ENCODE results near the gene TMEM125. TPM values are rescaled to one million over a fixed set of nuclear protein-coding genes. Genes with fewer than 3 reads are reported as not detected.
A peak's percentile ranks its signal among the peaks of the same experiment; 100 is the strongest.

The TMEM125 gene
- total and polyA plus RNA-seq, 9 of the 15 experiments (the other 6 are each of a cell fraction or from before 2014, with no cell fraction given), result 0.07 to 0.08 TPM; not detected in 7

- TF ChIP-seq ZNF398 (CRISPR knock-in tag; IDR thresholded peaks at IDR 0.05) (no peak), TFE3 (CRISPR knock-in tag; IDR thresholded peaks at IDR 0.05) (no peak), ARID1B (IDR thresholded peaks at IDR 0.05) (peak; percentile 61), U2AF1 (optimal IDR thresholded peaks at IDR 0.05; ENCODE audit: low read depth, low read length) (no peak), TBL1XR1 (IDR thresholded peaks at IDR 0.05; ENCODE audit: low read length in 2 of 2) (no peak), ILK (tag; IDR thresholded peaks at IDR 0.05; ENCODE audit: borderline replicate concordance, low read depth) (no peak), DPF2 (IDR thresholded peaks at IDR 0.05) (peak; percentile 56), MEIS2 (IDR thresholded peaks at IDR 0.05; ENCODE audit: partially characterized antibody) (peak; percentile 9)
Observed at GRCh38 chr1:43321331-43321891, 51.6 kb downstream of the TMEM125 start (continued).
